Measurements from ENCODE around the gene FBXO41.

The FBXO41 gene

DNA sequence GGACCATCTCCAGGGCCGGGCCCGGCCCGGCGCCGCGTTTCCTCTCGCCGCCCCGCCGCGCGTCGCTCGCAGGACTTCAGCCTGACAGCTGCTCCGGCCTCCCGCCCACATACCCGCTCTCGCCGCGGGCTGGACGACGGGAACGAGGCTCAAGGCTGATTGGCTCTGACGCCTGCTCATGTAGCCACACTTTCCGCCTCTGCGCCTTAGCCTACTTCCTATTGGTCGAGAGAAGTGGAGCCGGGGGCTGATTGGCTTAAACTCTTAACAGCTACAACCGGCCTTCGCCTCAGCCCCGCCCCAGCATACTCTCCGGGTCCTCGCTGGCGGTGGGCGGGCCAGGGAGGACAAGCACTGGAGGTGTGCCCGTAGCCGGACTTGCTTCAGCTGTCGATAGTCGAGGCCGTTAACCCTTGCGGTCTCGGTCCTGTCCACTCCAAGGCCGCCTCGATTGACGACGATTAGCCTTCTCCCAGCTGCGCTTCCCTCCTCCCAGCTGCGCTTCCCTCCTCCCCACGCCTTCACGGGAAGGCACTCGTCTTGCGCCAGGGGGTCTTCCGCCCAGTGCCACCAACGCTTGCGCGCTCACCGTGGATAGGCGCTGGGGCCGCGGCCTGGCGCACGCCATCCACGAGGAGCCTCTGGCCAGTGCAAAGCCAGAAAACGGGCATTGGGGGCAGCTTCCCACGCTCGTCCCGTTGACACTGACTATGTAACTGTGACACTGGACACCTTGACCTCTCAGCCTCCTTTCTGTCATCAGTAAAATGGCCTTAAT, 50.9 kb downstream of the FBXO41 start, which contains the start of gene PRADC1:
PRADC1 (minus strand) TSS at position 86 of the 778 bp plus-strand sequence; CDS start at position 7, 79 bp downstream.
- Histone ChIP-seq H3K27ac (replicated peaks) (peak within 1 kb of the TSS; percentile 93), H3K27me3 (ENCODE audit: insufficient read depth, poor library complexity, severe bottlenecking) (no peaks in the 10 kb centered on the region)
- DNase-seq (ENCODE audit: low read depth in 1 of 2, low spot score in 1 of 2): peak; percentile 98 to 100

DNA sequence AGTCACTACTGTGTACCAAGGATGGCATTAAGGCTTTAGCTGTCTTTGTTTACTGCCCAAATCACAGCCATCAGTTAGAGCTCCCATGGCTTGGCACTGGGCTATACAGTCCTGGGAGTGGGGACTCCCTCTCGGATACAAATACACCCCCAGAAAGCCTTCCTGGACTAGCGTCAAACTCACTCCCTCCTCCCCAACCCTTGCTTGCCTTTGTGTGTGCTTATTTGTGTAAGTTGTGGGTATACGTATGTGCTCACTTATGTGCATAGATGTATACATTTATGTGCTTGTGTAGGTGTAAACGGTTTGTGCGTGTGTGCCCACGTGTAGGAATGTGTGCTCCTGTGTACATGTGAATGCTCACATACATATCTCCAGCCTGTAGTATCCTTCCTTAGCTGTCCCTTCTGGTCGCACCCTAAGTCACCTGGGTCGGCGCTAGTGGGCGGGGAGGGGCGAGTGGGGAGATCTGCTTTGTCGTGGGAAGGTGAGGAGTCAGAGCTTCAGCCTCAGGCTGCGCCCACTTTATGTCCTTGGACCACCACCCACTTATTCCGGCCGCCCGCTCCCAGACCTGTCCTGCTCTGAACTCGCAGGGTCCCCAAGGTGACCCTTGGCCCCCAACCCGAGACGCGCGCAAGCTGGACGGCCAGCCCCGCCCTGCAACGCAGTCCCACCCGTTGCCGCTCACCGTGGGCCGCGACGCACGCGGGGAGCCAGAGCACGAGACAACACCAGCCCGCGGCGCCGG, 51.7 kb downstream of the FBXO41 start:
- peak overlapping the region; percentile 65 for H3K4me3 ChIP-seq (replicated peaks; ENCODE audit: insufficient read depth, low read length)
- H3K27ac ChIP-seq (replicated peaks): peak overlapping the region; percentile 52
- H3K27me3 ChIP-seq (ENCODE audit: insufficient read depth, poor library complexity, severe bottlenecking): no peaks in the 10 kb centered on the region
- peak; percentile 29 to 38 for DNase-seq (ENCODE audit: low read depth in 1 of 2, low spot score in 1 of 2)
- TF ChIP-seq GABPA (IDR thresholded peaks at IDR 0.05; ENCODE audit: low read depth) (no peak), SPI1 (IDR thresholded peaks at IDR 0.05; ENCODE audit: borderline replicate concordance, low read depth) (no peak), POLR2AphosphoS5 (IDR thresholded peaks at IDR 0.05; ENCODE audit: low read depth) (no peak), CTCF (IDR thresholded peaks at IDR 0.05; ENCODE audit: insufficient read depth, low read length) (no peak)
- TF ChIP-seq, protein P1, sequence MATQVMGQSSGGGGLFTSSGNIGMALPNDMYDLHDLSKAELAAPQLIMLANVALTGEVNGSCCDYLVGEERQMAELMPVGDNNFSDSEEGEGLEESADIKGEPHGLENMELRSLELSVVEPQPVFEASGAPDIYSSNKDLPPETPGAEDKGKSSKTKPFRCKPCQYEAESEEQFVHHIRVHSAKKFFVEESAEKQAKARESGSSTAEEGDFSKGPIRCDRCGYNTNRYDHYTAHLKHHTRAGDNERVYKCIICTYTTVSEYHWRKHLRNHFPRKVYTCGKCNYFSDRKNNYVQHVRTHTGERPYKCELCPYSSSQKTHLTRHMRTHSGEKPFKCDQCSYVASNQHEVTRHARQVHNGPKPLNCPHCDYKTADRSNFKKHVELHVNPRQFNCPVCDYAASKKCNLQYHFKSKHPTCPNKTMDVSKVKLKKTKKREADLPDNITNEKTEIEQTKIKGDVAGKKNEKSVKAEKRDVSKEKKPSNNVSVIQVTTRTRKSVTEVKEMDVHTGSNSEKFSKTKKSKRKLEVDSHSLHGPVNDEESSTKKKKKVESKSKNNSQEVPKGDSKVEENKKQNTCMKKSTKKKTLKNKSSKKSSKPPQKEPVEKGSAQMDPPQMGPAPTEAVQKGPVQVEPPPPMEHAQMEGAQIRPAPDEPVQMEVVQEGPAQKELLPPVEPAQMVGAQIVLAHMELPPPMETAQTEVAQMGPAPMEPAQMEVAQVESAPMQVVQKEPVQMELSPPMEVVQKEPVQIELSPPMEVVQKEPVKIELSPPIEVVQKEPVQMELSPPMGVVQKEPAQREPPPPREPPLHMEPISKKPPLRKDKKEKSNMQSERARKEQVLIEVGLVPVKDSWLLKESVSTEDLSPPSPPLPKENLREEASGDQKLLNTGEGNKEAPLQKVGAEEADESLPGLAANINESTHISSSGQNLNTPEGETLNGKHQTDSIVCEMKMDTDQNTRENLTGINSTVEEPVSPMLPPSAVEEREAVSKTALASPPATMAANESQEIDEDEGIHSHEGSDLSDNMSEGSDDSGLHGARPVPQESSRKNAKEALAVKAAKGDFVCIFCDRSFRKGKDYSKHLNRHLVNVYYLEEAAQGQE (IDR thresholded peaks at IDR 0.05; ENCODE audit: insufficient replicate concordance, low read depth): no peak

More for the DNA sequence above, 50.9 kb downstream of the FBXO41 start, which contains the start of gene PRADC1:
- TF ChIP-seq POLR2AphosphoS5 (IDR thresholded peaks at IDR 0.05; ENCODE audit: low read depth) (peak; percentile 45; the same call in 1 of the 2 replicates), GABPA (IDR thresholded peaks at IDR 0.05; ENCODE audit: low read depth) (no peak)
- H3K4me3 ChIP-seq (replicated peaks; ENCODE audit: insufficient read depth, low read length): peak within 1 kb of the TSS; percentile 73

DNA sequence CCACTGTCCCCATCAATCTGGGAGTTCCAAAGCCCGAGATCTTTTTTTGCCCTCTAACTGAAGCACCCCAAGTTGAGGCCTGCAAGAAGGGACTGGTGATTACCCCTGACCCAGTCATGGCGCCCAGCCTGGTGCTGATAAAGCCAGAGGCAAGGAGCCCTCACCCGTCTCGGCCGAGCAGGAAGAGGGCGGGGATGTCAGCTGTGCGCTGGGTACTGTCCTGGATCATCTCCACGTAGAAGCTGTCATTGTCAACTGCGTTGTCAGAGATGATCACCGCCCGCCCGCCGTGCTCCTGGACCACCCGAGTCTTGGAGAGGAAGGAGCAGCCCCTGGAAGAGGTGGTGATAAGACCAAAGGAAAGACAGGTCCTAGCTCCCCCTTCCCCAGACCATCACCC, 55.6 kb downstream of the FBXO41 start:
- TF ChIP-seq CTCF (IDR thresholded peaks at IDR 0.05; ENCODE audit: insufficient read depth, low read length) (no peak), SPI1 (IDR thresholded peaks at IDR 0.05; ENCODE audit: borderline replicate concordance, low read depth) (no peak), GABPA (IDR thresholded peaks at IDR 0.05; ENCODE audit: low read depth) (no peak), POLR2AphosphoS5 (IDR thresholded peaks at IDR 0.05; ENCODE audit: low read depth) (no peak)
- TF ChIP-seq, protein P1 (IDR thresholded peaks at IDR 0.05; ENCODE audit: insufficient replicate concordance, low read depth): no peak
- DNase-seq (ENCODE audit: low read depth in 1 of 2, low spot score in 1 of 2): no peak
- Histone ChIP-seq H3K27ac (replicated peaks) (no peak overlapping the region), H3K4me3 (replicated peaks; ENCODE audit: insufficient read depth, low read length) (no peak overlapping the region), H3K27me3 (ENCODE audit: insufficient read depth, poor library complexity, severe bottlenecking) (no peaks in the 10 kb centered on the region)

- no peak overlapping the region for H3K27ac ChIP-seq (replicated peaks)
- TF ChIP-seq CTCF (IDR thresholded peaks at IDR 0.05; ENCODE audit: insufficient read depth, low read length): no peak
- no peak for TF ChIP-seq SPI1 (IDR thresholded peaks at IDR 0.05; ENCODE audit: borderline replicate concordance, low read depth)
- TF ChIP-seq, protein P1 (IDR thresholded peaks at IDR 0.05; ENCODE audit: insufficient replicate concordance, low read depth): no peak
- 0 out of 2 replicates have a peak, but pooled peaks have one; percentile 16 for TF ChIP-seq POLR2AphosphoS5 (IDR thresholded peaks at IDR 0.05; ENCODE audit: low read depth)
- DNase-seq (ENCODE audit: low read depth in 1 of 2, low spot score in 1 of 2): no peak
- no peaks in the 10 kb centered on the region for H3K27me3 ChIP-seq (ENCODE audit: insufficient read depth, poor library complexity, severe bottlenecking)
- no peak overlapping the region for H3K4me3 ChIP-seq (replicated peaks; ENCODE audit: insufficient read depth, low read length)
These were observed 57.2 kb downstream of the FBXO41 start for GRCh38 chr2:73227086-73227485.

All from HL-60 (cell line).